Measurements from ENCODE around the gene HCN2. TPM values are rescaled to one million over a fixed set of nuclear protein-coding genes. Genes with fewer than 3 reads are reported as not detected.

Gene HCN2
- total and polyA plus RNA-seq, 10 of the 15 experiments (the other 5 are each of a cell fraction or from before 2014, with no cell fraction given): 0.01 to 0.54 (median 0.08) TPM; not detected in 4

DNA sequence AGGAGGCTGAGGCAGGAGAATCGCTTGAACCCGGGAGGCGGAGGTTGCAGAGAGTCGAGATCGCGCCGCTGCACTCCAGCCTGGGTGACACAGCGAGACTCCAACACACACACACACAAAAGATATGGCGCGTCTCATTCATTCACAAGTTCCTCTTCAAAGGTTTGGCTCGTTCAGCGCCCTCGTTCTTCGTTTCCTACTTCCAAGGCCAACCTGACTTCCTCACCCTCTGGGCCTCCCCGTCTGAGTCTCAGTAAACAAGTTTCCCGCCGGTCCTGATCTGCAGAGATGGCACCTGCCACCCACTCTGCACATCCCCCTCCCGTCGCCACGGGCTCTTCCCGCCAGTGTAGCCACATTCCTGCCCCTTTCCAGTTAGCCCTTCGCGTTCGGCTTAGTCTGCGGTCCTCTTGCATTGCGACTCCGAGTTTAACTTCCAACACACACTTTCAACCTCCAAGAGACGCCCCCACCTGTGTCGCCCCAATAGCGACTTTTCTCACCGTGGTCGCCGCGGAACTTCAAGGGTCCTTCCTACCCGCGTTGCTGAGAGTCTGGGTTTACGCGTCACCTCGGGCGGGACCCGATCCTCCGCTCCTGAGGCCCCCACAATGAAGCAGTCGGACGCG is 18.6 kb upstream of the HCN2 start (continued):
- TF ChIP-seq, protein P1, sequence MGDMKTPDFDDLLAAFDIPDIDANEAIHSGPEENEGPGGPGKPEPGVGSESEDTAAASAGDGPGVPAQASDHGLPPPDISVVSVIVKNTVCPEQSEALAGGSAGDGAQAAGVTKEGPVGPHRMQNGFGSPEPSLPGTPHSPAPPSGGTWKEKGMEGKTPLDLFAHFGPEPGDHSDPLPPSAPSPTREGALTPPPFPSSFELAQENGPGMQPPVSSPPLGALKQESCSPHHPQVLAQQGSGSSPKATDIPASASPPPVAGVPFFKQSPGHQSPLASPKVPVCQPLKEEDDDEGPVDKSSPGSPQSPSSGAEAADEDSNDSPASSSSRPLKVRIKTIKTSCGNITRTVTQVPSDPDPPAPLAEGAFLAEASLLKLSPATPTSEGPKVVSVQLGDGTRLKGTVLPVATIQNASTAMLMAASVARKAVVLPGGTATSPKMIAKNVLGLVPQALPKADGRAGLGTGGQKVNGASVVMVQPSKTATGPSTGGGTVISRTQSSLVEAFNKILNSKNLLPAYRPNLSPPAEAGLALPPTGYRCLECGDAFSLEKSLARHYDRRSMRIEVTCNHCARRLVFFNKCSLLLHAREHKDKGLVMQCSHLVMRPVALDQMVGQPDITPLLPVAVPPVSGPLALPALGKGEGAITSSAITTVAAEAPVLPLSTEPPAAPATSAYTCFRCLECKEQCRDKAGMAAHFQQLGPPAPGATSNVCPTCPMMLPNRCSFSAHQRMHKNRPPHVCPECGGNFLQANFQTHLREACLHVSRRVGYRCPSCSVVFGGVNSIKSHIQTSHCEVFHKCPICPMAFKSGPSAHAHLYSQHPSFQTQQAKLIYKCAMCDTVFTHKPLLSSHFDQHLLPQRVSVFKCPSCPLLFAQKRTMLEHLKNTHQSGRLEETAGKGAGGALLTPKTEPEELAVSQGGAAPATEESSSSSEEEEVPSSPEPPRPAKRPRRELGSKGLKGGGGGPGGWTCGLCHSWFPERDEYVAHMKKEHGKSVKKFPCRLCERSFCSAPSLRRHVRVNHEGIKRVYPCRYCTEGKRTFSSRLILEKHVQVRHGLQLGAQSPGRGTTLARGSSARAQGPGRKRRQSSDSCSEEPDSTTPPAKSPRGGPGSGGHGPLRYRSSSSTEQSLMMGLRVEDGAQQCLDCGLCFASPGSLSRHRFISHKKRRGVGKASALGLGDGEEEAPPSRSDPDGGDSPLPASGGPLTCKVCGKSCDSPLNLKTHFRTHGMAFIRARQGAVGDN (IDR thresholded peaks at IDR 0.05): no peak
- no peak for TF ChIP-seq ETV6 (conservative IDR thresholded peaks at IDR 0.05 in 1 of 2, IDR thresholded peaks at IDR 0.05 in 1 of 2; ENCODE audit: borderline replicate concordance in 1 of 2, low read depth in 1 of 2)
- no peak for TF ChIP-seq EP300 (IDR thresholded peaks at IDR 0.05; ENCODE audit: borderline replicate concordance in 1 of 2, control insufficient read depth in 1 of 2, low read depth in 2 of 2, low read length in 2 of 2)
- TF ChIP-seq, protein P2, sequence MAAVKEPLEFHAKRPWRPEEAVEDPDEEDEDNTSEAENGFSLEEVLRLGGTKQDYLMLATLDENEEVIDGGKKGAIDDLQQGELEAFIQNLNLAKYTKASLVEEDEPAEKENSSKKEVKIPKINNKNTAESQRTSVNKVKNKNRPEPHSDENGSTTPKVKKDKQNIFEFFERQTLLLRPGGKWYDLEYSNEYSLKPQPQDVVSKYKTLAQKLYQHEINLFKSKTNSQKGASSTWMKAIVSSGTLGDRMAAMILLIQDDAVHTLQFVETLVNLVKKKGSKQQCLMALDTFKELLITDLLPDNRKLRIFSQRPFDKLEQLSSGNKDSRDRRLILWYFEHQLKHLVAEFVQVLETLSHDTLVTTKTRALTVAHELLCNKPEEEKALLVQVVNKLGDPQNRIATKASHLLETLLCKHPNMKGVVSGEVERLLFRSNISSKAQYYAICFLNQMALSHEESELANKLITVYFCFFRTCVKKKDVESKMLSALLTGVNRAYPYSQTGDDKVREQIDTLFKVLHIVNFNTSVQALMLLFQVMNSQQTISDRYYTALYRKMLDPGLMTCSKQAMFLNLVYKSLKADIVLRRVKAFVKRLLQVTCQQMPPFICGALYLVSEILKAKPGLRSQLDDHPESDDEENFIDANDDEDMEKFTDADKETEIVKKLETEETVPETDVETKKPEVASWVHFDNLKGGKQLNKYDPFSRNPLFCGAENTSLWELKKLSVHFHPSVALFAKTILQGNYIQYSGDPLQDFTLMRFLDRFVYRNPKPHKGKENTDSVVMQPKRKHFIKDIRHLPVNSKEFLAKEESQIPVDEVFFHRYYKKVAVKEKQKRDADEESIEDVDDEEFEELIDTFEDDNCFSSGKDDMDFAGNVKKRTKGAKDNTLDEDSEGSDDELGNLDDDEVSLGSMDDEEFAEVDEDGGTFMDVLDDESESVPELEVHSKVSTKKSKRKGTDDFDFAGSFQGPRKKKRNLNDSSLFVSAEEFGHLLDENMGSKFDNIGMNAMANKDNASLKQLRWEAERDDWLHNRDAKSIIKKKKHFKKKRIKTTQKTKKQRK (IDR thresholded peaks at IDR 0.05; ENCODE audit: low read depth, low read length): no peak
- TF ChIP-seq IKZF1 (conservative IDR thresholded peaks at IDR 0.05): peak; percentile 85
- peak; percentile 47; the same call in 1 of the 2 replicates for TF ChIP-seq POLR2A (IDR thresholded peaks at IDR 0.05; ENCODE audit: low read depth, low read length)
- TF ChIP-seq TCF3 (IDR thresholded peaks at IDR 0.05; ENCODE audit: borderline replicate concordance, insufficient read depth, low read depth, low read length): no peak
- no peak; the same call in 1 of the 2 replicates for TF ChIP-seq FOXK2 (IDR thresholded peaks at IDR 0.05)
- TF ChIP-seq EED (IDR thresholded peaks at IDR 0.05; ENCODE audit: low read depth): peak; percentile 75; the same call in 1 of the 2 replicates
- TF ChIP-seq SPI1 (IDR thresholded peaks at IDR 0.05; ENCODE audit: borderline replicate concordance, insufficient read depth, low read depth, low read length): peak; percentile 49; the same call in 1 of the 2 replicates
- TF ChIP-seq ZZZ3 (IDR thresholded peaks at IDR 0.05; ENCODE audit: control insufficient read depth, insufficient read length, low read depth): no peak
- peak; percentile 51; the same call in 1 of the 2 replicates for TF ChIP-seq SIN3A (IDR thresholded peaks at IDR 0.05; ENCODE audit: low read depth, low read length)
- peak; percentile 86 for TF ChIP-seq GATAD2B (conservative IDR thresholded peaks at IDR 0.05; ENCODE audit: low read depth)
- TF ChIP-seq EZH2 (IDR thresholded peaks at IDR 0.05; ENCODE audit: borderline replicate concordance, control insufficient read depth, low read depth, low read length): no peak
- no peak for TF ChIP-seq STAT1 (conservative IDR thresholded peaks at IDR 0.05)
- TF ChIP-seq, protein P3, sequence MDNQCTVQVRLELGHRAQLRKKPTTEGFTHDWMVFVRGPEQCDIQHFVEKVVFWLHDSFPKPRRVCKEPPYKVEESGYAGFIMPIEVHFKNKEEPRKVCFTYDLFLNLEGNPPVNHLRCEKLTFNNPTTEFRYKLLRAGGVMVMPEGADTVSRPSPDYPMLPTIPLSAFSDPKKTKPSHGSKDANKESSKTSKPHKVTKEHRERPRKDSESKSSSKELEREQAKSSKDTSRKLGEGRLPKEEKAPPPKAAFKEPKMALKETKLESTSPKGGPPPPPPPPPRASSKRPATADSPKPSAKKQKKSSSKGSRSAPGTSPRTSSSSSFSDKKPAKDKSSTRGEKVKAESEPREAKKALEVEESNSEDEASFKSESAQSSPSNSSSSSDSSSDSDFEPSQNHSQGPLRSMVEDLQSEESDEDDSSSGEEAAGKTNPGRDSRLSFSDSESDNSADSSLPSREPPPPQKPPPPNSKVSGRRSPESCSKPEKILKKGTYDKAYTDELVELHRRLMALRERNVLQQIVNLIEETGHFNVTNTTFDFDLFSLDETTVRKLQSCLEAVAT (IDR thresholded peaks at IDR 0.05): 0 out of 2 replicates have a peak, but pooled peaks have one; percentile 54
- TF ChIP-seq, protein P4, sequence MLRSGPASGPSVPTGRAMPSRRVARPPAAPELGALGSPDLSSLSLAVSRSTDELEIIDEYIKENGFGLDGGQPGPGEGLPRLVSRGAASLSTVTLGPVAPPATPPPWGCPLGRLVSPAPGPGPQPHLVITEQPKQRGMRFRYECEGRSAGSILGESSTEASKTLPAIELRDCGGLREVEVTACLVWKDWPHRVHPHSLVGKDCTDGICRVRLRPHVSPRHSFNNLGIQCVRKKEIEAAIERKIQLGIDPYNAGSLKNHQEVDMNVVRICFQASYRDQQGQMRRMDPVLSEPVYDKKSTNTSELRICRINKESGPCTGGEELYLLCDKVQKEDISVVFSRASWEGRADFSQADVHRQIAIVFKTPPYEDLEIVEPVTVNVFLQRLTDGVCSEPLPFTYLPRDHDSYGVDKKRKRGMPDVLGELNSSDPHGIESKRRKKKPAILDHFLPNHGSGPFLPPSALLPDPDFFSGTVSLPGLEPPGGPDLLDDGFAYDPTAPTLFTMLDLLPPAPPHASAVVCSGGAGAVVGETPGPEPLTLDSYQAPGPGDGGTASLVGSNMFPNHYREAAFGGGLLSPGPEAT (IDR thresholded peaks at IDR 0.05; ENCODE audit: low read depth): peak; percentile 46; the same call in 1 of the 2 replicates
- TF ChIP-seq RUNX3 (IDR thresholded peaks at IDR 0.05; ENCODE audit: low read length): peak; percentile 25; the same call in 1 of the 2 replicates
